Fibroblast of skin of back (primary cell): ENCODE data around the gene CPPED1.
"Not testable (repeated sequence)": the region's sequence is repeated elsewhere in the genome, so short reads cannot be mapped to it uniquely, and the experiment has no call there.

ENCODE experiments used
- DNase-seq: peaks from one replicate; pipeline ENCODE4 v3.0.0-alpha.2; 2013

The CPPED1 gene

DNA sequence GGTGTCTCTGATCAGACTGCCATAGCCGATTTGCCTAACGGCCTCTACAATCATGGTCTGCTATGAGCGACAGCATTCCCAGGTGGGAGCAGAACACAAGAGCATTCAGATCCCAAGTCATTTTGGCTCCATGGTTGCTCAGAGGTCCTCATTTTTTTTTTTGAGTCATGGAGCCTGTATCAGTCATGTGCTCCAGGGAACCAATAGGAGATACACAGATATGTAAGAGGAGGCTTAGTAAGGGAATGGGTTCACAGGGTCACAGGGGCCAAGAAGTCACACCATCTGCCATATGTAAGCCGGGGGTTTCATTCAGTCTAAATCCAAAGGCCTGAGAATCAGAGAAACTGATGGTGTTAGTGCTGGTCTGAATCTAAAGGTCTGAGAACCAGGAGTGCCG is 36.8 kb downstream of the CPPED1 start:
- no peak for DNase-seq

DNA sequence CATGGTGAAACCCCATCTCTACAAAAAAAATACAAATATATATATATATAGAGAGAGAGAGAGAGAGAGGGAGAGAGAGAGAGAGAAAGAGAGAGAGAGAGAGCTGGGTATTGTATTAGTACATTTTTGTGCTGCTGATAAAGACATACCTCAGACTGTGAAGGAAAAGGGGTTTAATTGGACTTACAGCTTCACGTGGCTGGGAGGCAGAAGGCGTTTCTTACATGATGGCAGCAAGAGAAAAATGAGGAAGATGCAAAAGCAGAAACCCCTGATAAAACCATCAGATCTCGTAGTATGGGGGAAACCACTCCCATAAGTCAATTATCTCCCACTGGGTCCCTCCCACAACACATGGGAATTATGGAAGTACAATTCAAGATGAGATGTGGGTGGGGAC is 37.5 kb downstream of the CPPED1 start:
- DNase-seq = not testable (repeated sequence)

DNA sequence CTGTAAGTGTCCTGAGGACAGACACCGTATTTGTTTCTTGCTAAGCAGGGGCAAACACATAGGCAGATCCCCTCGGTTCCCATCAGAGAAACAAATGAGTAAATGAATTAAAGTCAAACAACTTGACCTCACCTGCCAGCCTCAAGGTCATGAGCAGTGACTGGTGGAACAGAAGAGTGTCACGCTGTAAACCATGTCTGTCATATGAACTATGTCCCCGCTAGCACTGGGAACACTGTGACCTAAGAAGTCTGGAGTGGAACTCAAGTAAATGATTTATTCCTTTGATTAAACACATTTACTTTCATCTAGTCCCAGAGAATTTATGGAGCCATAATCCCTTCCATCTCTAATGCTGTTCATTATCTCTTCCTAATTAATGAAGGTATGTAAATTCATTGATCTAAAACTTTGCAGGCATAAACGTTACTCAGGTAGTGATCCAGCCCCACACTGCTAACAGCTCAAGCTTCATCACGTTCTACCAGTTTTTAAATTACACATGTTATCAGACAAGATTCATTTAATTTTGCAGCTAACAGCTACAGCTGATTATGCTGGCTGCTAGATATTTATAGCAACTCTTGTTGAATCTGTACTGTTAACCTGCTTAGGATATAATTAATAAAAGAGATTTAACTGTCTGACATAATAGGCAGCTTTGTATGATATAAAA is 38.7 kb downstream of the CPPED1 start:
- no peak for DNase-seq

DNA sequence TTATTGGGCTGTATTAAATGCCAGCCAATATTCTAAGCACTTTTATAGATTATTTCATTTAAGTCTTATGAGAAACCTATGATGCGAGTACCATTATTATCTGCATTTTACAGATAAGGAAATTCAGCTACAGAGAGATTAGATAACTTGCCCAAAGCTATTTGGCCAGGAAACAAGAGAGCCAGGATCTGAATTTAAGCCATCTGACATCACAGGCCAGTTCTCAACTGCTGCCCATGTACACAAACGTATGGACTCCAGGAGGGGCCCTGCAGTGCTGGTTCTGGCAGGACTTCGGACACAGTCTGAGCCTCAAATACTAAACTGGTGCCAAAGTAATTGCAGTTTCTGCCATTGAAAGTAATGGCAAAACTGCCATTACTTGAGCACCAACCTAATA is 40.2 kb downstream of the CPPED1 start:
- no peak for DNase-seq

DNA sequence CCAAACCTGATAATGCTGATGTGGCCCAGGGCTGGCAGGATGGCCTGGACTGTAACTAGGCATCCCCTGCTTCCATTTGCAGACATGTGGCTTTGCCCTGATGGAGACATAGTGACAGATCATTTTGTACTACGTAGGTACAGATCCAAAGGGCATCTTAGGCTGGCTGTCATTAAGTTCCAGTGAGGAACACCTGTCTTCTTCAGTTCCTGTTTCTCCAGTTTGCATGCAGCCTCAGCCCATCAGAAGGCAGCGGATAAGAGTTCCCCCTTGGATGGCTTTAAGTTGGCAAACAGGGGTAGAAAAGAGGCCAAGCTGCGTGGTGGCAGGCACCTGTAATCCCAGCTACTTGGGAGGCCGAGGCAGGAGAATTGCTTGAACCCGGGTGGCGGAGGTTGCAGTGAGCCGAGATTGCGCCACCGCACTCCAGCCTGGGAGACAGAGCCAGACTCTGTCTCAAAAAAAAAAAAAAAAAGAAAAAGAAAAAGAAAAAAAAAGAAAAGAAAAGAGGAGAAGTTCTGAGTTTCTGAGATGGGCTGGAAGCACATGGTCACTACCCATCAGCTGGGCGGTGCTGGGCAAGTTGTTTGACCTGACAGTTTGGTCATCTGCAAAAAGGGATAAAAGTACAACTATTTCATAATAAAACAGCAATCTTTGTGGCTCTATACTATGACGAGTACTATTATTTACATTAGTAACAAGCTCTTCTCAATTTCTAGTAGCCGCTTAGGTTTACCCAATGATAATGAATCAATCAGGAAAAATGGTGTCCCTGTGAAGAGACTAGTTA is 42.7 kb downstream of the CPPED1 start:
- no peak for DNase-seq

DNA sequence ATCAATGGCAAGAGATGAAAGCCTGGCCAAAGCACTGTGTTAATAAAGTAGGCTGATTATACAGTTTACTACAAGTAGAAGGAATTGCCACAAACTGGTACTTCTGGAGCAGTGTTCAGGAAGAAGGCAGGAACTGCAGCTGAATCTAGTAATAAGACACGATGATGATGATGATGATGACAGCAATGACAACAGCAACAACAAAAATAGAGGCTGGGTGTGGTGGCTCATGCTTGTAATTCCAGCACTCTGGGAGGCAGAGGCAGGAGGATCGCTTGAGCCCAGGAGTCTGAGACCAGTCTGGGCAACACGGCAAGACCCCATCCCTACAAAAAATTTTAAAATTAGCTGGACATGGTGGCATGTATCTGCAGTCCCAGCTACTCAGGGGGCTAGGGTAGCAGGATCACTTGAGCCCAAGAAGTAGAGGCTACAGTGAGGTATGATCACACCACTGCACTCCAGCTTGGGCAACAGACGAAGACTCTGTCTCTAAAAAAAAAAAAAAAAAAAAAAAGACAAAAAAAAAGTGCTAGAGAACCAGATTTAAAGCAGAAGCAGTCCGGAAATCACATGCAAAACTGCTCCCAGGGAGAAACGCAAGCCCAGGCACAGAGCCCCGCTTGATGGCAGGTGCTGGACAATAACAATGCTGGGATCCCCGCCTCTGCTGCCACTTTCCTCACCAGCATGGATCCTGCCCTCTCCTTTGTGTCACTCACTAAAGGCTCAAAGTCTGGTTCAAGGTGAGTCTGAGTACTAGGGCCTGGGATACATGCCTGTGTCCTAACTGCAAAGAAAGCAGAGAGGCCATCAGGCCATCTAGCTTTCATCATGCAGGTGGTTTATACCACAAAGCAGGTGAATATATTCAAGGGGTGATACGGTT is 44.8 kb downstream of the CPPED1 start:
- no peak for DNase-seq

DNA sequence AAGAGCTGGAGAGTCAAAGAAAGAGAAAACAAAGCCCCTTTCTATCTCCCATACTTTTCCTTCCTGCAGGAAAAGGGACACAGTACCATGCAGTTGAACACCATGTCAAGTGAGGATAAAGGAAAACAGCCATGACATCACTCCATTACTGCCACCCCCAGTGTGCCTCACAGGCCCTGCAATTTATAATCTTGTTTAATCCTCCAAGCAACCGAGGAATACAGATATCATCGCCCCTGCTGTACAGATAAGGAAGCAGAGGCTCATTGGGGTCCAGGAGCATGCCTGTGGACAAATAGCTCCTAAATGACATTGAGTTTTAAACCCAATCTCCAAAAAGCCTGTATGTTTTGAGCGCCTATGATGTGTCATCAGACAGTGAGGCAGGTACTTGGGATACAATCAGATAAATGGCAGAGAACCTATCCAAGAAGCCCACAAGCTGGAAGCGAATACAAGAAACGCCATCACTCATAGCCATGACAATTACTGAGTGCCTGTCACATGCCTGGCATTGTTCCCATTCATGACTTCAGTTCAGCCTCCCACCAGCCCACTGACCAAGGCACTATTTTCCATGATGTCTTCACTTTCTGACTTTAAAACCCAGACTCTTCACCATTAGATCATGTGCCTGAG is 45.5 kb downstream of the CPPED1 start:
- no peak for DNase-seq

DNA sequence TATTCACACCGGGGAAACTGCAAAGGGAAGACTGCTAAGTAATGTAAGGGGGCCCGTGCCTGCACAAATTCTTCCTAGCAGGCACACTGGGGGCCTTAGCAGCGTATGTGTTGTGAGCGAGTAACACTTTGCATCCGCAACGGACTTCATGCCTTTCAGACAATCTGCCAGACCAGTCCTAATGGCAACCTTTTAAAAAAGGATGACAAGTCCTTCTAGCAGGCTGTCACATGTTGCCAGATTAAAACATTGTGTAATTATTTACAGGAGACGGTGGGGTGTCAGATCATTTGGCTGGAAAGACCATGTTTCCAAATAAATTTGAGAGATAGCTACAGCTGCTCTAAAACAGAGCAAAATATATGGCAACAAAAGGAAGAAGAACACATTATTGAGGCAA is 46.1 kb downstream of the CPPED1 start:
- DNase-seq = no peak

DNA sequence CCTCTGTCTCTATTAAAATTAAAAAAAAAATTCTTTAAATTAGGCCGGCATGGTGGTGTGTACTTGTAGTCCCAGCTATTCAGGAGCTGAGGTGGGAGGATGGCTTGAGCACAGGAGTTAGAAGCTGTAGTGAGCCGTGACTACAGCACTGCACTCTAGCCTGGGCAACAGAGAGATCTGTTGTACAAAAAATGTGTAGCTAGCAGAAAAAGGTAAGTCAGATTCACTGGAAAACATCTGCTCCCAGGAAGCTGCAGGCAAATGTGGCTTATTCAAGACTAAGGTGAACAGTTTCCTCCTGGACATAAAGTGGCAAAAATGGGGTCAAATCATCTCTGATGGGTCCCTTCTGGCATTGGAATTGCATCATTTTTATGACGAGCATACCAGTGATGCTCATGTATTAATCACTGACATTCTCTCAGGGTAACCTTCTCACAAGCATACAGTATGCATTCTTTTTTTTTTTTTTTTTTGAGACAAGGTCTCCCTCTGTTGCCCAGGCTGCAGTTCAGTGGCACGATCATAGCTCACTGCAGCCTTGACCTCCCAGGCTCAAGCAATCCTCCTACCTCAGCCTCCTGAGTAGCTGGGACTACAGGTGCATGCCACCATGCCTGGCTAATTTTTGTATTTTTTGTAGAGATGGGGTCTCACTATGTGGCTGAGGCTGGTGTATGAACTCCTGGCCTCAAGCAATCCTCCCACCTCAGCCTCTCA is 48.7 kb downstream of the CPPED1 start:
- peak; percentile 31 for DNase-seq

DNA sequence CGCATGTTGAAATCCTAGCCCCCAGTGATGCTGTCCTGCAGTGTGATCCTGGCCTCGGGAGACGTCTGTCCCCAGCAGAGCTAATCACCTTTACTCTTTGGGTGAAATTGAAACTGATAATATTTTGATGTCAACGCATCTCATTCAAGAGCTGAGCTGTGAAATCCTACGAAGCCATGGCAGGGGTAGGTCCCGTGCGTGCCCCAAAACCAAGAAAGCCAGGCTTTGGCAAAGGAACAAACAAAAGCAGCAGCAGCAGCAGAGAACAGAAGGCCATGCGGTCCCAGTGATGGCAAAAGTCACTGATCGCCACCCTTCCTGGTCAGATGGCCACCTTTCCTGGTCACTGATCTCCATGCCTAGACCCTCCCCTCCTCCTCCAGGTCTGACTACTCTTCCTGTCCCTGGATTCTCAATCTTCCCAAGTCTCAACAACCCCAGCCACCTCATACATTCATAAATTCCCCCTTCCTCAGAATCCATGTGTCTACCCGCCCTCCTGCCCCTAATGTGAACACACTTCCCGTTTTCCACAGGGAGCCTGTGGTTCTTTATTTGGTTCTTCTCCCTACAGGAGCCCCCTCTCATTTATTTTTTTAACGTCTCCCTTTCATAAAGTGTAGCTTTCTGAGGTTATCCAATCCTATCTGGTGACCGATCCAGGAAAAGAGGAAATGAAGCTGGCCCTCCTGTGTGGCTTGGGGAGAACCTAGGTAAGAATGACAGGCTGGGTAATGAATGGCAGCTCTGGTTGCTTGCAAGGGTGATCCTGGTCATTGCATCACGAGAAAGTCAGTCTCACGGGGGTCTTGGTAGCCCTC is 50.3 kb downstream of the CPPED1 start:
- no peak for DNase-seq

DNA sequence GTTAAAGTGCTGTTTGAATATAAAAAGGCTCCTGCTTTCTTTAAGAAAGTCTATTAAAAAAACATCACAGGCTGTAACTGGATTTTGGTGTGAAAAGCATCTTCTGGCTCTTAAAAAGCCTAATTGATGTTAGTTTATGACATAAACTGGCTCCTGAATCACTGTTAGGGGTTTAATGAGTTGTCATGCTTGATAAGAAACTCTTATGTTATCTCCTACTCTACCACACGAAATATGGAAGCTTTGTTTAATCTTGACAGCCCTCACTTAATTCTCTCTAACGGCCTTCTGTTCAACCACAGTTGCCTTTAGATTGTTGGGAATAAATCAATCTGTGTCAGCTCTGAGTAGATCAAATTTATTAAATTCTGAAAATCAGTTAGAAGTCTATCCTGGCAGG is 51.5 kb downstream of the CPPED1 start:
- DNase-seq = no peak

DNA sequence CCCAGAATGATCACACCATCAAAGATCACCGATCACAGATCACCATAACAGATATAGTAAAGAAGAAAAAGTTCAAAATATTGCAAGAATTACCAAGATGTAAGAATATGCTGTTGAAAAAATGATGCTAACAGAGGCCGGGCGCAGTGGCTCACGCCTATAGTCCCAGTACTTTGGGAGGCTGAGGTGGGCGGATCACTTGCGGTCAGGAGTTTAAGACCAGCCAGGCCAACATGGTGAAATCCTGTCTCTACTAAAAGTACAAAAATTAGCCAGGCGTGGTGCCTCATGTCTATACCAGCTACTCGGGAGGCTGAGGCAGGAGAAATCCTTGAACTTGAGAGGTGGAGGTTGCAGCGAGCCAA is 53.2 kb downstream of the CPPED1 start:
- DNase-seq = no peak

DNA sequence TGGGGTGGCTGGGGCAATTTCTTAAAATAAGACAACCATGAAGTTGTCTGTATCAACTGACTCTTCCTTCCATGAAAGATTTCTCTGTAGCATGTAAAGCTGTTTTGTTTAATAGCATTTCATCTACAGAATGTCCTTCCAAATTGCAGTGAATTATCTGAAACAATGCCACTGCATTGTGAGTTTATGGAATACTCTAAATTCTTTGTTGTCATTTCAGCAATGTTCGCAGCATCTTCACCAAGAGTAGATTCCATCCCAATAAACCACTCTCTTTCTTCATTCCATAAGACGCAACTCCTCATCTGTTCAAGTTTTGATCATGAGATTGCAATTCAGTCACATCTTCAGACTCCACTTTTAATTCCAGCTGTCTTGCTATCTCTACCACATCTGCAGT is 54.6 kb downstream of the CPPED1 start:
- DNase-seq = no peak

DNA sequence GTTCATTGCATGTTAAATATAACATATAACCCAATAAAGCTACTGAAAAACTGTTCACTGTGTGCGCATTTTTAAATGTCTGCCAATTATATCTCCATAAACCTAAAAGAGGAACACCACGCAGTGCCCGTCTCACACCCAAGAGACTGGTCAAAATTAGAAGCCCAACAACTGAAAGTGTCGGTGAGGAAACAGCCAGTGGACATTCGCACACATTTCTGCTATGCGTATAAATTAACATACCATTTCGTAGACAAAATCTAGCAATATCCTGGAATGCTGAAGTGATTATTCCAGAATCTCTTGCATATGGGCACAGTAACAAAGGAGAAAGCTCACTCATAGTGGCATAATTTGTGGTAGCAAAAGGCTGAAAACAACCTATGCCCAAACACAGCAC is 55.9 kb downstream of the CPPED1 start:
- no peak for DNase-seq

DNA sequence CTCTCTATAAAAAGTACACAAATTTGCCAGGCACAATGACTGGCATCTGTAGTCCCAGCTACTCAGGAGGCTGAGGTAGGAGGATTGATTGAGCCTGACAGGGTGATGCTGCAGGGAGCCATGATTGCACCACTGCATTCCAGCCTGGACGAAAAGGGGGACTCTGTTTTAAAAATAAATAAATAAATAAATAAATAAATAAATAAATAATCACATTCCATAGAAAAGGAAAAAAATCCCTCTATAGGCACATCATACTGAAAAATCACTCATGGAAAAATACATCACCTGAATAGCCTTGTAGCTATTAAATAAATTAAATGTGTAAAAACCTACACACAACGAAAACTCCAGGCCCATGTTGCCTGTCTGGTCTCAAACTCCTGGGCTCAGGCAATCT is 56.4 kb downstream of the CPPED1 start:
- DNase-seq = no peak

DNA sequence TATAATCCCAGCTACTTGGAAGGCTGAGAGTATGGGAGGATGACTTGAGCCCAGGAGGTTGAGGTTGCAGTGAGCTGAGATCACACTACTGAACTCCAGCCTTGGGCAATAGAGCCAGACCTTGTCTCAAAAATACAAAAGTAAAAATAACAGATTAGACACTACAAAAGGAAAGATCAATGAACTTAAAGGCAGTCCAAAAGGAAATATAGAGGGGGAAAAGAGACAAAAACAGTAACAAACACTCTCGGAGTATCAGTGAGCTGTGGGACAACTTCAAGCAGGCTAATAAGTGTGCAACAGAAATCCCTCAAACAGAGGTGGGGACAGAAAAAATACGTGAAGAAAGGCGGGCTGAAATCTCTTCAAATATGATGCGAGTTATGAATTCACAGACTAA is 58.8 kb downstream of the CPPED1 start:
- no peak for DNase-seq

DNA sequence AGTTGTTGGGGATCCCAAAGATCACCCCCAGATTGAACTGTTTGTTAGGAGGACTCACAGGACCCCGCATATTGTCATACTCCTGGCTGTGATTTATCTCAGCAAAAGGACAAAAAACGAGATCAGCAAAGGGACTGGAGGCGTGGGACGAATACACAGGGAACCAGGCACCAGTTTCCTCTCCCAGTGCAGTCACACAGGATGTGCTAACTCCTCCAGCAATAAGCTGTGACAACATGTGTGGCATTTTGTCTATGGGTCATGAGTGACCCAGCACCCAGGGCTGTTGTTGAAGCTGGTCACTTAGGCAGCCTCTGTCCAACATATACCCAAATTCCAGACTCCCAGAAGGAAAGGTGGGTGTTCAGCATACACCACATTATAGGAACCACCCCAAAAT is 60.9 kb downstream of the CPPED1 start:
- no peak for DNase-seq

DNA sequence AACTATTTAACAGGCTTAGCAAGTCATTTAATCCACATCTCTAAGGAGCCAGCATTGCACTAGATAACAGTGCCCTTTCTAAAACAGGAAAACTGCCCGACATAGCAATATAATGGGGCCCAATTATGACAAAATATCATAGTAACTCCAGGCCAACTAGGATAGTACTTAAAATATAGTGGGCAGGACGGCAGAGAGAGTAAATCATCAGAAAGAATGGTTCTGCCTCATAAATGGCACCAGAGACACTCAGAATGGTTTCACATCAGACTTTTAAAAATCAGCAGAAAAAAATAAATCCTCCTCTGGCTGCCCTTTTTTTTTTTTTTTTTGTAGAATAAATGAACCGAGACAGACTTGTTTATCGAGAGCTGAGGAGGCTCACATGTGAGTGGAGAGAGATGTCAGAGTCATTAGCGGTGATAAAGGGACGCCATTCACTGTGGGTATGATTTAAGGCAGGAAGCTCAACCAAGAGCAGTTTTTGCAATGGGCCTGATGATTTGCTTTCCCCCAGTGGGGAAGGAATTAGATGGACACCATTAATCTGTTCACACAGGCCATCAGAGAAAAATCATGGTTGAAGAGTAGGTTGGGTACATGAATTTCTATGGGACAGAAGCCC is 62.6 kb downstream of the CPPED1 start:
- no peak for DNase-seq

DNA sequence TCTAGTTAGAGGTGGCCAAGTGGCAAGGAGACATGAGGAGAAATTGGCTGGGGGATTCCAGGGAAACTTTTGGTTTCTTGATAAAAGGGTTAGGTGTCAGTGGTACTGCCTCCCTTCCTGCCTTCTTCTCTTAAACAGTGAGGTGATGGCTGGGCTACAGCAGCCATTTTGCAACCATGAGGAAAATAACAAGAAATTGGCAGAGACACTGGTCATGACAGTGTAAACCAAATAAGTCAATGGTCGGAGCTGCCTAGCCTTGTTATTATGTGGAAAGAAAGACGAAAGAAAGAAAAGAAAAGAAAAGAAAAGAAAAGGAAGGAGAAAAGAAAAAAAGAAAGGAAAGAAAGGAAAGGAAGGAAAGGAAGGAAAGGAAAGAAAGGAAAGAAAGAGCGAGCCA is 63.9 kb downstream of the CPPED1 start:
- DNase-seq = no peak

DNA sequence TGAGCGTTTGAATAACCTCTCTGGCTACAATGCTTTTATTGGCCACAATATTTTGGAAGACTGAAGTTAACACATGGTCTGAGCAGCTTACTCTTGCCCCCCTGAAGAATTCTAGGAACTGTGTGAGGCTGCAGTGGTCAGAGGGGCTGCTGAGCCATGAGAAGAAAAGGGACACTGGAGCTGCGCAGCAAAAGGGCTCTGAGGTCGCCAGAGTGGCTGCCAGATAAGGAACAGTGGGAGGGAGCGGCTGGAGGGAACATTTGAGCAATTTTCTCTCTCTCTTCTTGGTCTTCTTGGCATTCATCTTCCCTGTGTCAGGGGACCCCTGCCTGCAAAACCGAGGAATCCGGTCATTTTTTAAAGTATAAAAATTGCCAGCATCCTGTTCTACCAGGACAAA is 66.1 kb downstream of the CPPED1 start:
- no peak for DNase-seq

DNA sequence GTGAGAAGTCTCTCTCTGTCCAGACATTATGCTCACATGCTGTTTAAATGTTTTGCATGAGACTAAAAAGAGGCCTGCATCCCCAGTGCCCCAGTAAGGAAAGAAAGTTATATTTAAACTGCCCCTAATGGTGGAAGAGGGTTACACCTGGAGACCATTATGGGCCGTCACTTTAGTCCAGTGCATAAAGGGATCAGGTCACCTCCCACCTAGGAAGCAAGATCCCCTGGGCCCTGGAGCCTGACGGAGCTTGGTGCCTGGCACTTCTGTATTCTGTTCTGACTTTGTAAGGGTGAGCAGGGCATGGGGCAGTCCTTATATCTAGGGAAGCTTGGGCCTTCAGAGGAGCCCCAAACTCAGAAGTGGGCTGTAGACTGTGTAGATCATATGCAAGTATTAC is 67.9 kb downstream of the CPPED1 start:
- DNase-seq = no peak
